GM21390 (cell line): ENCODE results near the gene TOX2.
A peak's percentile ranks its signal among the peaks of the same experiment; 100 is the strongest.

Experiments used
- ATAC-seq: cut with Tn5 transposase; IDR thresholded peaks from one replicate; pipeline ENCODE4 v1.9.1; 2021; ENCODE audit not compliant: unreplicated experiment

TOX2 gene

GRCh38 chr20:43938932-43939761, 24.5 kb downstream of the TOX2 start:
- no peak for ATAC-seq

DNA sequence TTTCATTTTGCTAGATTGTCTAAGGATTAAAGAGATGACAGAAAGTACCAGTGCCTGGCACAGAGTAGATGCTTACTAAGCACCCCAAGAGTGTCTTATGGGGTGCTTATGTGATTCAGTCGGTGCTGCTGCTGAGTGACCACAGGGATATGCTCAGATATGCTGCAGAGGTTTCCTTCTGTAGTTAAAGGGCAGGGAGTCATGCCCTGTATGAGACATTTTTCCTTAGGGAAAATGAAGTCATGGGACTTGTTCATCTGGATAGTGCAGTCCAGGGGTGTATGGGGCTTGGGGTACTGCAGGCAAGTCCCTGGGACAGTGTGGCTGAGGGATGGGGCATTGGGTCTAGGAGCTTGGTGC, 25.1 kb downstream of the TOX2 start:
- no peak for ATAC-seq

DNA sequence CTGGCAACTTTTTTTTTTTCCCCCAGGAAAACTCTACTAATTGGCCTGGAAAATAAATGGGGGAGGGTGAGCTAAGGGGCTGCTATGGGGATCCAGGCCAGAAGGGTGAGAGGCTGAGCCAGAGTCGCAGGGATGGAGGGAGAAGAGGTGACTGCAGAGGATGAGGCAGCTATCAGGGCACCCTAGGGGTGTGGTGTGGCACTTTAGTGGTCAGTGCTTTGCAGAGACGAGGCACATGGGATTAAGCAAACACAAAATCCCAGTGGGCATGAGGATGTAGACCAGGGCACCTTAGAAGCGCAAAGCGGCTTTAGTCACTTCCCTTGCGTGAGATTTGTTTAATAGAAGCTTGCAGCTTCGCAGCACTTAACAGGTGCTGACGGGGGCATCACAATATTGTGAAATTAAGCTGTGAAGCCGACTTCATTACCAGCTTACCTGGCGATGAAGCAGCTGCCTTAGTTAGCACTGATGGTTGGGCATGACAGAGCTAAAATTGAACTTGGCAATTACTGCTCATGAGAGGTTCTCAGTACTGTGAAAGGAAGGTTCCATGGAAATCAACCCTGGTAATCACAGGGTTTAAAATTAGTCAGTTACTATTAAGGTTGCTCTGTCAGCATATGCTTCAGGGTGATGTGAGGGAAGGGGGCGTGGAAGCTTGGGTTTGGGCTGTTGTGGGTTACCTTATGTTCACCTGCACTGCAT, 26.0 kb downstream of the TOX2 start:
- ATAC-seq: no peak

DNA sequence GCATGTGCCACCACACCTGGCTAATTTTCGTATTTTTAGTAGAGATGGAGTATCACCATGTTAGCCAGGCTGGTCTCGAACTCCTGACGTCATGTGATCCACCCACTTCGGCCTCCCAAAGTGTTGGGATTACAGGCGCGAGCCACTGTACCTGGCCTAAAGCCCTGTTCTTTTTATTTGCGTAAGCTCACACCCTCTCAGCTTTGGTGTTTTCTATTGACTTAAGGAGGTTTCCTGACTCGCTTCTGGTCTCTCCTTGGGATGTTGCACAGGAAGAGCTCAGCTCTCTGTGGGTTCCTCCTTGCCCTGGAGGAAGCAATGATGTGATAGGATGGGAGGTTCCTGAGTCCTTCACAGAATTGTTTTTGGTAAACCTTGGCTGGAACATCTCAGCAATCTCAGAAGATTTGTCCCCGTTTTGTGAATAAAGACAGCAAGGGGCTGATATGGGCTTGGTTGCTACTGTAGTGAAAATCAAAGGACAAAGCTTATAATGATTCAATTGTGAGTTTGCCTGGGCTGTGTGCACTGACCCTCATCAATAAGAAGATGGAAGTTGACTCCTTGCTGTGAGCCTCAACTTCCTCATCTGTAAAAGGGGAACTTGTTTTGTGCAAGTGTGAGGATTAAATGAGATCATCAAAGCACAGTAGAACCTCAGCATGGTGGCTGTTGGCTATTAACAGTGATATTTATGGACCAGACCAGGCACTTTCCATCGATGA, 27.0 kb downstream of the TOX2 start:
- no peak for ATAC-seq

- peak; percentile 14 for ATAC-seq
Observed at GRCh38 chr20:43942201-43942590, 27.5 kb downstream of the TOX2 start.

- ATAC-seq: peak; percentile 62
Observed at GRCh38 chr20:43942667-43943285, 28.1 kb downstream of the TOX2 start.

DNA sequence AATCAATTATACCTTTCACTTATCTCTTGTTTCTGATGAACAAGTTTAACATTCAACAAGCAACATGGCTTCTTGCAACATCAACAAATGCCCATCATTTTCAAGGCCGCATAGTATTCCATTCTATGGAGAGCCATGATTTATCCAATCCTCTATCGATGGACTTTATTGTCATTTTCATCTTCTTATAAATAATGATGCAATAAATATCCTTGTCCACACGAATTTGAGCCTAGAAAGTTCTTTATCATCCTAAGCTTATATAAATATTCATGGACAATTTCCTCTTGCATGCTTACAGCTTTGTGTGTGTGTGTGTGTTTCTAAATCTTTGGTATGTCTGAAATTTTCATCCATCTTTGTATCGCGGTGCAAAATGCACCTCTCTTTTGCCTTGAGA, 29.1 kb downstream of the TOX2 start:
- no peak for ATAC-seq

DNA sequence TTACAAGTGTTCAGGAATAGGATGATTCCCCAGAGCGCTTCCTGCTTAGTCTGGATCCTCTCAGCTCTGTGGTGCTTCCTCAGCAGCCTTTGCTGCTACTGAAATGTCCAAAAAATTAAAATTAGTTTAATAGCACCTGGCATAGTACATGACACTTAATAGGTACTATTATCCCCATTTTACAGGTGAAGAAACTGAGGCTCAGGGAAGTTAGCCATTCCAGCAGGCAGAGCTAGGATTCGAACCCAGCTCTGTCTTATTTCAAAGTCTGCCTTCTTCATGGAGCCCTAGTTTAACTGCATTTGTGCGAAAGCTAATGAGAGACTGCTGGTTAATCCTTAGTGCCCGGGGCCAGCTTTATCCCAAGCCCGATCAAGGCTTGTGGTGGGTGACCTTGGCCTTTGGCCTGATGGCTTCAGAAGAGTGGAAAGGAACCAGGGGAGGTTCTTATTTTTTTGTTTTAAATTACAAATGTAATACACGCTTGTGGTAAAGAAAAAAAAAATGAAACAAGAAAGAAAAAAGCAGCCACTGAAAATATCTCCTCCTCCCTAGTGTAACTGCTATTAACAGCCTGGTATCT, 30.1 kb downstream of the TOX2 start:
- ATAC-seq: no peak

- ATAC-seq: no peak
Observed at GRCh38 chr20:43945391-43946205, 30.9 kb downstream of the TOX2 start.

DNA sequence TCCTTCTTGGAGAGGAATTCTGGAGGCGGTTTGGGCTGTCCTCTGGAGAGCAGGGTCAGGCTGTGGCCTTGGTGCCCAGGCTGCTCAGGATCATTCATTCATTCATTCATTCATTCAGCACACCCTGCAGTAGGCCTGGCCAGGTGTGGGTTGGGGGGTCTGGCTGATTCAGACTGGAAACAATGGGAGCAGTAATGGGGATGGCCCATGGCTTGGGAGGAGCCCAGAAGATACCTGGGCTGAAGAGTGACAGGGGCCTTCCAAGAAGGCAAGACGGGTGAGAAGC, 31.5 kb downstream of the TOX2 start:
- no peak for ATAC-seq

GRCh38 chr20:43946659-43947315, 32.1 kb downstream of the TOX2 start:
- no peak for ATAC-seq

- ATAC-seq: no peak
Observed at GRCh38 chr20:43947316-43947710, 32.7 kb downstream of the TOX2 start.

DNA sequence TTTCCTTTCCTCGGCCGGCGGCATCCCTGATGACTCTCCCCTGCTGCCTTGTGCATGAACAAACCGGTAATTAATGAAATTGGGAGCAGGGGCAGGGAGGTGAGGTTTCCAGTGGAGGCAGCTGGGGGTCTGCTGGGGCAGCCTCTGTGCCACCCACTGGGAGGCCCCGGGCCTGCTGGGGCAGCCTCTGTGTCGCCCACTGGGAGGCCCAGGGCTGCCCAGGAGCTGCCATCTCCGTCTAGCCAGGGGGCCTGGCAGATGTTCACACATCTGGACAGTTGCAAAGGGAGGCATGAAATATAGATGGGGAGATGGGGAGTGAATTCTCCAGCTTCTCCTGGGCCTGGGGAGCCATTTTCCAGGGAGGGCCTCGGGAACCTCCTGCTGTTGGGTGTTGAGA, 33.8 kb downstream of the TOX2 start:
- ATAC-seq: no peak

DNA sequence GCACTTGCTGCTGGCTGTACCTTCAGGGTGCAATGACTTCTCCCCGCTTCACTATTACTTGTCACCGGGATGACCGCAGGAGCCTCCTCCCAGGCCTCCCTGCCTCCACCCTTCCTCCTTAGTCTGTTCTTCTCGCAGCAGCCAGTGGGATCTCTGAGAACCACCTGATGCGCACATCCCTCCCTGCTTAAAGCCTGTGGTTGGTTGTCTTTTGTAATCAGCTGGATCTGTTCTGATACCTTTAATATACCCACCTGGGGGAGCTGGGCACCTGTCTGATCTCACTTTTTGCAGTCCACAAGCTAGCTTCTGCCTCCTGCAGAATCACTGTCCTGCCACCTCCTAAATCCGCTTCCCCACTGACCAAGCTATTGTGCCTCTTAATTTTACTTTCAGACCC, 34.6 kb downstream of the TOX2 start:
- no peak for ATAC-seq

DNA sequence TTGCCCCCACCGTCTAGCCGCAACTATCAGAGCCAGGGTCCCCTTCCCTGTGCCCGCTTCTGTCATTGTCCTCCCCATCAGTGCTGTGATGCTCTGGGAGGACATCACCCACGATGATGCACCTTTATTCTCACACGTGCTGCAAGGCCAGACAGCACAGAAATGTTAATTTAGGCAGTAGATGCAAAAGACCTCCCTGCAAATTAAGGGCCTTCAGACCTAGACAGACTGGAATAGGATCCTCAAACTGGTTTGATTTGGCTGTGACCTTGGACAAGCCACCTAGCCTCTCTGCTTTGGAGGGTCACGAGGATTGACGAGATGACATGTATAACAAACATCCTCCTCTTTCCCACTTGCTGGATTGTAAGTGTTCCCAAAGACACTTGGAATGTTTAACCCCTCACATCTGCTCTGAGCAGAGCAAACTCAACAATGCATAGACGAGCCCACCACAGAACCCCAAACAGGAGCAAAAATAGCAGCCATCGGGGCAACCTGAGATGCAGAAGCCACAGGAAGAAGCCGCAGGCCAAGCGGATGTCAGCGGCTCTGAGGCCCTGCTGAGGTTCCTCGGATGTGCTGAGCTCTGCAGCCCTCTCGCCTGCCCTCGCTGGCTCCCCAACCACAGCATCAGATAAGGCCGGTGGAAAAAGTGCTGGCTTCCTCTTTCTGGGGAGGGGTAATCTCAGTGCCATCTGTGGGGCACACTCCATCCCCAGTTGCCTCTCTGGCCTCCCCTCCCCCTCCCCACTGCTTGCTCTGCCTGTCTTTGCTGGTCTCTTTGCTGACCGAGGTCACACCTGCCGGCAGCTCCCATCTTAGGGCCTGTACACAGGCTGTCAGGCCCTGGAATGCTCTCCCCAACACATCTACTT, 35.3 kb downstream of the TOX2 start:
- ATAC-seq: peak; percentile 75

DNA sequence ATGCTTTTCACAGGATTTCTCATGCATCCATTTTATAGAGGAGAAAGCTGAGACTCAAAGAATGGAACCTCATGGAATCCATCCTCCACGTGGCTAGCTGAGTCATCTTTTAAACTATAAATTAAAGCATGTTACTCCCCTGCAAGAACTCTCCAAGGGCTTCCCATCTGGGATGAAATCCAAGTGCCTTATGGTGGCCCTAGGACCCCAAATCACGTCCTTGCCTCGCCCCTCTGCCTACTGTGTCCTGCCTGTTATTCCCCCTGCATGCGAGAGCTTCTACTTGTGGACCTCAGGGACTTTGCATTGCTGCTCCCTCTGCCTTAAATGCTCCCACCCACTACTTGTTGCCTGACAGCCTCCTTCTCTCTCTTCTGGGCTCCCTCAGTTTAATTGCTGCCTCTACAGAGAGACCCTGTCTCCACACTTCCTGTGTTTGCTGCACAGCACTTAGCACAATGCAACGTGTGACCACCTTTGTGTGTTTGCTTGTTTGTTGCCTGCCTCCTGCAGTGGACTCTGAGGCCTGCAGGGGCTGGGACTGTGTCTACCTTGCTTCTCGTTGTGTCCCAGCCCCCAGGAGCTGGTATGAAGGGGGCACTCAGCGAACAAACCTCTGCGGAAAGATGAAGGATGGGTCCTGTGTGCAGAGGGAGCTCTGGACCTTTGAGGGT, 39.4 kb downstream of the TOX2 start:
- no peak for ATAC-seq

- no peak for ATAC-seq
Observed at GRCh38 chr20:43954704-43955061, 40.0 kb downstream of the TOX2 start.

DNA sequence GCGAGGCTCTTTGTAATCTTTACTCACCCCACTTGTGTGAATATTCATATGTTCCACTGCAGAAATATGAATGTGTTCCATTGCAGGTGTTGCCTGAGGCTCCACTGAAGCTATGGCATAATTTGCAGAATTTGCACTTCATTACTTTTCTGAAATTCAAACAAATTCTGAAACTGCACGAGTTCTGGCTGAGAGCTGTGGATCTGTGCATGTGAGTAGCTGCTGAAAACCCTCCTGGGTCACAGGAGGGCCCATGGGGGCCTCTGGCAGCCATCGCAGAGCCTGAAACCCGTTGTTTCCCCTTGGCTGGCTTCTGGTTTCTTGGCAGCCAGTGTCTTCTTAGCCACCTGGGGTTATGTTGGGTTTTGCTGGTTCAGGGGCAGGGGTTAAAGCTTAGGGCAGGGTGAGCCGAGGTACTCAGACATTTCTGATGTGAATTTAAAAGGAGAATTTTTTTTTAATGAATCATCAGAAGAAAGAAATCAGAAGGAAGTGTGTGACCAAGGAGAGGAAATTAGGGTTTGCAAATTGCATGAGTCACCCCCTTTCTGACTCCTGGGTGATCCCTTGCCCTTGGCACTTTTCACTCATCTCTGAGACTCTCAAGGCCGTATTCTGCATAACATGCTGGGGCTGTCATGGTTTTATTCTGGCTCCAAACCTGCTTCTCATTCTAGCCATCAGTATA, 40.6 kb downstream of the TOX2 start:
- ATAC-seq: peak; percentile 66
